Stimulated activated CD4-positive, alpha-beta T cell treated with anti-CD3 and anti-CD28 coated beads, Interleukin-2, amount 100 ng/mL, for 24 hours (primary cell): ENCODE measurements around the gene RPL41.
A peak's percentile ranks its signal among the peaks of the same experiment; 100 is the strongest.
"Not testable (repeated sequence)": the region's sequence is repeated elsewhere in the genome, so short reads cannot be mapped to it uniquely, and the experiment has no call there.

Experiments
- DNase-seq, 2 donors: peaks; one replicate each; pipeline ENCODE4 v3.0.0-alpha.2; 2020

The RPL41 gene

GRCh38 chr12:56116267-56117081 is at the start of gene RPL41:
Gene RPL41 (plus strand): TSS chr12:56116633.
- peak; percentile 94 to 95 for DNase-seq

GRCh38 chr12:56071648-56072047 is 44.8 kb upstream of the RPL41 start:
- DNase-seq, result no peak

- no peak for DNase-seq
These were observed 42.0 kb upstream of the RPL41 start for GRCh38 chr12:56074396-56074795.

- DNase-seq, result not testable (repeated sequence)
These were observed 38.5 kb upstream of the RPL41 start for GRCh38 chr12:56077966-56078365.

DNA sequence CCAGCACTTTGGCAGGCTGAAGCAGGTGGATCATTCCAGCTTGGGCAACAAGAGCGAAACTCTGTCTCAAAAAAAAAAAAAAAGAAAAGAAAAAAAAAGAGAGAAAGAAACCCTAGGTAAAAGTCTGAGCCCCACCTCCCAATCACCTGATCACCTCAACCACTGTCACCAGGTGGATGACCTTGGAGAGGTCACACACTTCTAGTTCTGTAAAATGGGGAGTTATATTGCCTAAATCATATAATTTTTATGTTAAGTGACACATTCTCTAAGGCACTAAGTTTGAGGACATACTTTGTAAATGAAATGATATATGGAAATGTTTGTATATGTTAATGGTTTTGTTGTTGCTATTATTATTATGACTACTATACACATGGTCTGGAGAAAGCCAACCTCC is 38.0 kb upstream of the RPL41 start:
- no peak for DNase-seq

DNA sequence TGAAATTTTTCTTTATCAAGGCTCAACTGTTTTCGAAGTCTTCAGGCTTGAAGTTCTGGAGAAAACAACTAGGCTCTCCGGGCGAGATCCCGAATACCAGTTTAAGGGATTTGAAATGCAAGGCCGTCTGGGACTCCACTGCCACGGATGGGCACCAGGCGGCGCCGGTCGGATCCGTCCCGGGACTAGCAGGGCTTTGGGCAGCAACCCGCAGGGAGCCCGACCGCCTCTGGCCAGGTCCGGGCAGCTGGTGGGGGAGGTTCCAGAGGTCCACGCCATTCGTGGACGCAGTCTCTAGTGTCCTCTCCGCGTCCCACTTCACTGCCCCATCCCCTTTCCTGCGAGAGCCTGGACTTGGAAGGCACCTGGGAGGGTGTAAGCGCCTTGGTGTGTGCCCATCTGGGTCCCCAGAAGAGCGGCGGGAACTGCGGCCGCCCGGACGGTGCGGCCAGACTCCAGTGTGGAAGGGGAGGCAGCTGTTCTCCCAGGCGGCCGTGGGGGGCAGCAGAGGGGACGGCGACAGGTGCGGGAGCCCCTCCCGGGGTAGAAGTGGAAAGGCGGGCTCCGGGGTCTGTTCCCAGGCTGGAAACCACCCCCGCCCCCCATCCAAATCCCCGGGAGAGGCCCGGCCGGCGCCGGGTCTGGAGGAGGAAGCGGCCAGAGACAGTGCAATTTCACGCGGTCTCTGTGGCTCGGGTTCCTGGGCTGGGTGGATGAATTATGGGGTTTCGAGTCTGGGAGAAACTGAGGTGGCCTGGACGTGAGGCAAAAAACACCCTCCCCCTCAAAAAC is 37.3 kb upstream of the RPL41 start:
- DNase-seq, result peak; percentile 61 to 71

GRCh38 chr12:56079723-56080555 is 36.5 kb upstream of the RPL41 start, which contains the start of gene ERBB3:
Gene ERBB3 (plus strand): TSS chr12:56080165. CDS start chr12:56080301, 136 bp downstream.
- peak; percentile 72 to 79 for DNase-seq

DNA sequence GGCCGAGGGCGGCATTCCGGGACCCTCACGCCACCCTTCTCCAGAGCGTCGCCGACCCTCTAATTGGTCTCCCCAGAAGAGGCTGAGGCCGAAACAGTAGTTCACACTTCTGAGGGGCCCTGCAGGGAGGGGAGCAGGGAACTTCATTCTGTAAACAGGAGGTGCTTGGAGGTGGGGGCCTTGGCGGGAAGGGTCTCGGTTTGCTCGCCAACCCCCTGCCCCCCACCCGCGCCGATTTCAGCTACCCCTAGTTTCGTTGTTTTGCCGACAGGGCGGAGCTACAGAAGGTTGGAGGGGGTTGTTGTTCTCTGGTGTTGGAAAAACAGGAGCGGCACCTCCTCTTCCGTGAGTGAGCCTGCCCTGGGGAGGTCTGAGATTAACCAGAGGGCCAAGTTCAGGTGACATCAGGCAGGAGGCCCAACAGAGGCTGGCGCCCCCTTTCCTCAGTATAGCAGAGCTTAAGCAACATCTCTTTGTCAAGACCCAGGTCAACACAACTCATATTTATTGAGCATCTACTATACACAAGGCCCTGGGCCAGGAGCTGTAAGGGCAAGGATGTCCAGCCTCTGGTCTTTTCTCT is 35.8 kb upstream of the RPL41 start:
- DNase-seq, result peak in 1 of 2 donors; percentile 7

- DNase-seq, result no peak
These were observed 34.8 kb upstream of the RPL41 start for GRCh38 chr12:56081393-56082347.

DNA sequence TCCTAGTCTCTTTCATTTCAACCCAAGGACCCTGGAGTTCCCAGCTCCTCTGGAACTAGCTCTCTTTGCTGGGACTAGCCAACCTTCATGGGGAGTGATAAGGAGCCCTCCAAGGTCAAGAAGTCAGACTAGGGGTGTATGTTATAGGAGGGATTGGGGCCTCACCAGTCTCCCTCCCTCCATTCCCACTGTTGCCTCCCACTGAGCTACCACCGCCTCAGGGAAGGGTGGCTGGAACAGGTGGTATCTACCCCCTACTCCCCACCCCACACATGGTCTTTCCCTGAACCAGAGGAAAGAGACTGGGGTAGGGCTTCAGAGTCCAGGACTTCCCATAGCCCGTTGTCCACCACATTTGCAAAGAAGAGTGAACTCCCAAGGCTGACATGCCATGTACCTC is 34.1 kb upstream of the RPL41 start:
- DNase-seq, result no peak

DNA sequence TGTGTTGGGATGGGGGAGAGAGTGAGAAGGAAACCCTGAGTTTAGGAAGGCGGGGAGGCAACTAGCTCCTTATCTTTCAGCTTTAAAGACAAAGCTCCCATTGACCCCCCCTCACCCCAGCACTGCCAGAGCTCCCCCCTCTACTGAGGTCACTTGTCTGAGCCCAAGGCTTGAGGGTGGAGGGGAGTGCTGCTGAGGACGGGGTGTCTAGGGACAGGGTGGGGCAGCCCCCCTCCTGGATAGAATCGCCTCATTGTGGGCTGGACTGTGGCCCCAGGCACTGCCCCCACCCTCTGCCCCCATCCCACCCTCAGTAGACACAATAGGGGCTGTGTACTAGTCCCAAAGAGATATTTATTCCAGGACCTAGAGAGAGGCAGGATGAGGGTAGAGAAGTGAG is 33.5 kb upstream of the RPL41 start:
- no peak for DNase-seq

- peak in 1 of 2 donors; percentile 43 for DNase-seq
These were observed 31.4 kb upstream of the RPL41 start for GRCh38 chr12:56084958-56085543.

GRCh38 chr12:56086096-56086495 is 30.3 kb upstream of the RPL41 start:
- no peak for DNase-seq

DNA sequence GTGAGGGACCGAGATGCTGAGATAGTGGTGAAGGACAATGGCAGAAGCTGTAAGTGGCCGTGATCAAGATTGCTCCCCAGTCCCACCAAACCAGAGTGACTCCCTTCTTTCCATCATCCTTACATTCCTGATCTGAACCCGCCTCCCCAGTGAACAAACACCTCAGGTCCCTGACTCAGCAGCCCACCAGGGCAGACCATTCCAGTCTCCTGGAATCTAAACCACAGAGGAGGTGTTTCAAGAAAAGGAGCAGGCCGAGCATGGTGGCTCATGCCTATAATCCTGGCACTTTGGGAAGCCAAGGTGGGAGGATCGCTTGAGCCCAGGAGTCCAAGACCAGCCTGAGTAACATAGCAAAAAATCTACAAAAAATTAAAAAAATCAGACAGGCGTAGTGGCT is 29.8 kb upstream of the RPL41 start:
- no peak for DNase-seq

GRCh38 chr12:56087220-56087619 is 29.2 kb upstream of the RPL41 start:
- DNase-seq, result no peak

DNA sequence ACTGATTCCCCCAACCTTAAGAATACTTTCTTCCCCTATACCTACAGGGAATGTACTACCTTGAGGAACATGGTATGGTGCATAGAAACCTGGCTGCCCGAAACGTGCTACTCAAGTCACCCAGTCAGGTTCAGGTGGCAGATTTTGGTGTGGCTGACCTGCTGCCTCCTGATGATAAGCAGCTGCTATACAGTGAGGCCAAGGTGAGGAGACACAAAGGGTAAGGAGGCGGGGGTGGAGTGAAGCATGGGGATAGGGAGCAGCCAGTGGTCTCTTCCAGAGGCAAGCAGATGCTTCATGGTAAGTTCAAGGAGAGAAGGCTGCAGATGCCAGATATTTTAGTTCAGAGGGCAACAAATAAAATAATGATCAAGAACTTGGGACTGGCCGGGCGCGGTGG is 18.7 kb upstream of the RPL41 start:
- no peak for DNase-seq

DNA sequence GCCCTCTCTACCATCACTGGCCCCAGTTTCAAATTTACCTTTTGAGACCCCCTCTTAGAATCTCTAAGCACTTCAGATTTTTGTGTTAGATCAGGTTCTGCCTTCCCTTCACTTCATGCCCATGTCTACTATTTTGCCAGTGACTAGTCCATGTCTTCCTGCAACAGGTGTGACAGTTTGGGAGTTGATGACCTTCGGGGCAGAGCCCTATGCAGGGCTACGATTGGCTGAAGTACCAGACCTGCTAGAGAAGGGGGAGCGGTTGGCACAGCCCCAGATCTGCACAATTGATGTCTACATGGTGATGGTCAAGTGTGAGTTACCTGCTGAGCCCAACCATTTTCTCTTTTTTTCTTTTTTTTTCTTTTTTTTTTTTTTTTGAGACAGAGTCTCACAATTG is 17.8 kb upstream of the RPL41 start:
- no peak for DNase-seq

DNA sequence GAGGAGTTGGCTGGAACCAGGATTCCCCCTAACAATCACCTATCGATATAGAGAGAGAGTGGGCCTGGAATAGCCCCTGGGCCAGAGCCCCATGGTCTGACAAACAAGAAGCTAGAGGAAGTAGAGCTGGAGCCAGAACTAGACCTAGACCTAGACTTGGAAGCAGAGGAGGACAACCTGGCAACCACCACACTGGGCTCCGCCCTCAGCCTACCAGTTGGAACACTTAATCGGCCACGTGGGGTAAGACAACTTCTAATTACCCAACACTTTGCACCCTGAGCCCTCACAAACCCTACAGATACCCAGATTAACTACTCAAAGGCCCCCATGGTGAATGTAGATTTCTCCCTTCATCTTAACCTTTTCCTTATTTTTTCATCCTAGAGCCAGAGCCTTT is 16.6 kb upstream of the RPL41 start:
- DNase-seq, result no peak

DNA sequence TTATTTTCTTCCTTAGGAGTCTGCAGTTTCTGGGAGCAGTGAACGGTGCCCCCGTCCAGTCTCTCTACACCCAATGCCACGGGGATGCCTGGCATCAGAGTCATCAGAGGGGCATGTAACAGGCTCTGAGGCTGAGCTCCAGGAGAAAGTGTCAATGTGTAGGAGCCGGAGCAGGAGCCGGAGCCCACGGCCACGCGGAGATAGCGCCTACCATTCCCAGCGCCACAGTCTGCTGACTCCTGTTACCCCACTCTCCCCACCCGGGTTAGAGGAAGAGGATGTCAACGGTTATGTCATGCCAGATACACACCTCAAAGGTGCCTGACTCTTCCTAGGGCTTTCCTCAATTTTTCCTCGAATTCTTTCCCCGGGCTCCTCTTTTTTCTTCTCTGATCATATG is 15.4 kb upstream of the RPL41 start:
- DNase-seq, result no peak

DNA sequence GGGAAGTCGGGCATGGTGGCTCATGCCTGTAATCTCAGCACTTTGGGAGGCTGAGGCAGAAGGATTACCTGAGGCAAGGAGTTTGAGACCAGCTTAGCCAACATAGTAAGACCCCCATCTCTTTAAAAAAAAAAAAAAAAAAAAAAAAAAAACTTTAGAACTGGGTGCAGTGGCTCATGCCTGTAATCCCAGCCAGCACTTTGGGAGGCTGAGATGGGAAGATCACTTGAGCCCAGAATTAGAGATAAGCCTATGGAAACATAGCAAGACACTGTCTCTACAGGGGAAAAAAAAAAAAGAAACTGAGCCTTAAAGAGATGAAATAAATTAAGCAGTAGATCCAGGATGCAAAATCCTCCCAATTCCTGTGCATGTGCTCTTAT is 13.8 kb upstream of the RPL41 start:
- no peak for DNase-seq

GRCh38 chr12:56103066-56103711 is 13.2 kb upstream of the RPL41 start:
- no peak for DNase-seq
